AG04449 (cell line): ENCODE measurements around the gene ARFGAP1.

Source experiments
- CTCF ChIA-PET: fragments of 350-600 bp; formaldehyde crosslinking; extraction: SDS; loops from one replicate; lab custom pipeline; 2021; ENCODE audit warnings: antibody characterized with exemption; lab: Yijun Ruan, JAX
- POLR2A ChIA-PET: fragments of 400-600, 350-600 bp; formaldehyde crosslinking; extraction: SDS; loops from one replicate; lab custom pipeline; 2020; ENCODE audit warnings: antibody characterized with exemption, inconsistent platforms; lab: Yijun Ruan, JAX
- DNase-seq: peaks from one replicate; pipeline ENCODE4 v3.0.0-alpha.2; 2010; ENCODE audit warnings: low read depth, low spot score
- H3K4me3 ChIP-seq: 2 replicates; pipeline ENCODE4 v1.5.1; 2011; ENCODE audit warnings: low read depth, mild to moderate bottlenecking, control low read depth, low read length
- TF ChIP-seq, protein P1 (sequence below): IDR thresholded peaks from one replicate; pipeline ENCODE4 v1.5.1; 2011; ENCODE audit warnings: mild to moderate bottlenecking, moderate library complexity, low read length, control low read depth, inconsistent platforms; ENCODE audit not compliant: insufficient read depth; ENCODE audit errors: missing control alignments

Gene ARFGAP1

GRCh38 chr20:63311833-63312243 is 39.2 kb downstream of the ARFGAP1 start:
- POLR2A ChIA-PET, result no interaction called here
- CTCF ChIA-PET, result interaction anchor here (4.8 kb wide), 1 partner anchor 70 kb away, joined by 79 read pairs; no protein-coding TSS in a partner anchor
- DNase-seq, result no peak
- no peak overlapping the region for H3K4me3 ChIP-seq
- TF ChIP-seq, protein P1, sequence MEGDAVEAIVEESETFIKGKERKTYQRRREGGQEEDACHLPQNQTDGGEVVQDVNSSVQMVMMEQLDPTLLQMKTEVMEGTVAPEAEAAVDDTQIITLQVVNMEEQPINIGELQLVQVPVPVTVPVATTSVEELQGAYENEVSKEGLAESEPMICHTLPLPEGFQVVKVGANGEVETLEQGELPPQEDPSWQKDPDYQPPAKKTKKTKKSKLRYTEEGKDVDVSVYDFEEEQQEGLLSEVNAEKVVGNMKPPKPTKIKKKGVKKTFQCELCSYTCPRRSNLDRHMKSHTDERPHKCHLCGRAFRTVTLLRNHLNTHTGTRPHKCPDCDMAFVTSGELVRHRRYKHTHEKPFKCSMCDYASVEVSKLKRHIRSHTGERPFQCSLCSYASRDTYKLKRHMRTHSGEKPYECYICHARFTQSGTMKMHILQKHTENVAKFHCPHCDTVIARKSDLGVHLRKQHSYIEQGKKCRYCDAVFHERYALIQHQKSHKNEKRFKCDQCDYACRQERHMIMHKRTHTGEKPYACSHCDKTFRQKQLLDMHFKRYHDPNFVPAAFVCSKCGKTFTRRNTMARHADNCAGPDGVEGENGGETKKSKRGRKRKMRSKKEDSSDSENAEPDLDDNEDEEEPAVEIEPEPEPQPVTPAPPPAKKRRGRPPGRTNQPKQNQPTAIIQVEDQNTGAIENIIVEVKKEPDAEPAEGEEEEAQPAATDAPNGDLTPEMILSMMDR, result no peak

DNA sequence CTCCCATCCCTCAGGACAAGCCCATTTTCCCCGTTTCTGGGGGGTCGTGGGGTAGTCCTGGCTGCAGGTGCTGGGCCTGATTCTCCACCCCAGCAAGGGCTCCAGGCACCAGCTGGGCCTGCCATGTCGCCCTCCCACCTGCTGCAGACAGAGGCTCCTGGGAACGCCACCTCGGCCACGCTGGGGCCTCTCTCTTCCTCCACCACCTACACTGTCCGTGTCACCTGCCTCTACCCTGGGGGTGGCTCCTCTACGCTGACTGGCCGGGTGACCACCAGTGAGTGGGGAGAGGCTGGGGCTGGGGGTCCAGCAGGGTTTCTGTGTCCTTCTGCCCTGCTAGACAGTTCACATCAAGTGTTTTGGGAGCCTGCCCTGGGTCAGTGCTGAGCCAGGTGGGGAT is 39.7 kb downstream of the ARFGAP1 start:
- POLR2A ChIA-PET, result no interaction called here
- TF ChIP-seq, protein P1, result no peak
- DNase-seq, result no peak
- CTCF ChIA-PET, result no interaction called here
- H3K4me3 ChIP-seq, result no peak overlapping the region

GRCh38 chr20:63312690-63313348 is 40.2 kb downstream of the ARFGAP1 start:
- no peak overlapping the region for H3K4me3 ChIP-seq
- DNase-seq, result no peak
- CTCF ChIA-PET, result interaction anchor here (0.7 to 1.8 kb wide), 2 partner anchors 13 to 65 kb away, joined by 3 to 5 read pairs; no protein-coding TSS in a partner anchor
- POLR2A ChIA-PET, result no interaction called here
- TF ChIP-seq, protein P1, result no peak

DNA sequence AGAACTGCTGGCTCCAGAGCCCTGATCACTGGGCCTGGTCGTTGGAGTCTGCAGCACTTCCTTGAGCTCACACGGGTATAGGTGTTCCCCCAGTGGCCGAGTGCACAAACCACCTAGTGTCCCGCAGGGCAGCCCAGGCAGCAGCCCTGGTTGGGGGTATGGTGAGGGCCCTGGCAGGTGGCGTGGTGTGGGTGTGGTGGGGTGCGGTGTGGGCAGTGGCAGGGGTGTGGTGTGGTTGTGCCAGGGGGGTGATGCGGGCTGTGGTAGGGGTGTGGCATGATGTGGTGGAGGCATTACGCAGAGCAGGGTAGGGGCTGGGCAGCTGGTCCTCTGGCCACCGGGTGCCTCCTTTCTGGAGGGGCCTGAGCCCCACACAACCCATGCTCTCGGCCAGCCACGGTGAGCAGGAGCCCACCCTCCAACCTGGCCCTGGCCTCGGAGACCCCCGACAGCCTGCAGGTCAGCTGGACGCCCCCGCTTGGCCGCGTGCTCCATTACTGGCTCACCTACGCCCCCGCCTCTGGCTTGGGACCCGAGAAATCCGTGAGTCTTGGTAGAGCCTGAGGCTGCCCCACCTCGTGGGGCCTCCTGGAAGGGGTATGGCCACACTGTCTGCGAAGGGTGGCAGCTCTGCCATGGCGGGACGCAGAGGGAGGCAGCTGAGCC is 40.9 kb downstream of the ARFGAP1 start:
- POLR2A ChIA-PET, result no interaction called here
- CTCF ChIA-PET, result interaction anchor here (0.7 to 1.8 kb wide), 3 partner anchors 13 to 65 kb away, joined by 3 to 5 read pairs (median 3); no protein-coding TSS in a partner anchor
- TF ChIP-seq, protein P1, result no peak
- H3K4me3 ChIP-seq, result no peak overlapping the region
- no peak for DNase-seq

DNA sequence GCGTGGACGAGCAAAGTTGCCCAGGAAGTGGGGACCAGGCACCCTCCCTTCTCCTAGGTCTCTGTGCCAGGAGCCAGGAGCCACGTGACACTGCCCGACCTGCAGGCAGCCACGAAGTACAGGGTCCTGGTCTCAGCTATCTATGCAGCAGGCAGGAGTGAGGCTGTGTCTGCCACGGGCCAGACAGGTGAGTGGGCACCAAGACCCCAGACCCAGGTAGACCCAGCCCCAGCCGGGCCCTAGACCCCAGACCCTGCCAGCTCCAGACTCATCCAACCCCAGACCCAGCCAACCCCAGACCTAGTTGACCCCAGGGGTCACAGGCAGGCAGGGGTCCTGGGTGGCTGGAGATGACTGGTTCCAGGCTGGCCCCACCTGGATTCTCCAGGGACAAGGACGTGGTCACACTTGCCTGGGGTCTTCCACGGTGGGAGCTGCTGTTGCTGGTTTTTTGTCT is 41.4 kb downstream of the ARFGAP1 start:
- ChIA-PET CTCF (interaction anchor here (1.3 to 1.8 kb wide), 2 partner anchors 12 to 15 kb away, joined by 3 to 5 read pairs; no protein-coding TSS in a partner anchor), POLR2A (no interaction called here)
- TF ChIP-seq, protein P1, result no peak
- H3K4me3 ChIP-seq, result no peak overlapping the region
- no peak for DNase-seq

DNA sequence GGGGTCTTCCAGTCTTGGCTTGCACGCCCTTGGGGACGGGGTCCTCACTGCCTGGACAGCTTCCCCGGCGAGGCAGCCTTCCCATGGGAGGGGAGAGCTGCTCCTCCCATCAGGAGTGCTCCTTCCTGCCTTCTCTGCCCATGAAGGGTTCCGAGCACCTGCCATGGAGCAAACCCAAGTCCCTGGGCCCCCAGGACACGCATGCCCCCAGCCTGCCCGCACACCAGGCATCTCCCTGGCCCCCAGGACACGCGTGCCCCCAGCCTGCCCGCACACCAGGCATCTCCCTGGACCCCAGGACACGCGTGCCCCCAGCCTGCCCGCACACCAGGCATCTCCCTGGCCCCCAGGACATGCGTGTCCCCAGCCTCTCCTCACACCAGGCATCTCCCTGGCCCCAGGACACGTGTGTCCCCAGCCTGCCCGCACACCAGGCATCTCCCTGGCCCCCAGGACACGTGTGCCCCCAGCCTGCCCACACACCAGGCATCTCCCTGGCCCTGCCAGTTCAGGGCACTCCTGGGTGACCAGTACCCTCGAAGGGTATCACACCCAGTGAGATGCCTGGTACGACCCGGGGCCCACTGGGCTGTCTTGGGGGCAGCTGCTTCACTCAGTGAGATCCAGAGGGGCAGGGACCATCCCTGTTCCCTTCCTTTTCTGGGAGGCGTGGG is 42.1 kb downstream of the ARFGAP1 start:
- no peak for DNase-seq
- CTCF ChIA-PET, result interaction anchor here (1.3 to 1.8 kb wide), 2 partner anchors 12 to 15 kb away, joined by 3 to 5 read pairs; no protein-coding TSS in a partner anchor
- POLR2A ChIA-PET, result no interaction called here
- TF ChIP-seq, protein P1, result no peak
- H3K4me3 ChIP-seq, result no peak overlapping the region
